Ovary (tissue), 10 donors: Measurements from ENCODE around the gene LOX. TPM values are rescaled to one million over a fixed set of nuclear protein-coding genes. Genes with fewer than 3 reads are reported as not detected.

Experiments
- DNase-seq, 5 donors: peaks; one replicate each; pipeline ENCODE4 v3.0.0-alpha.2; 2019 to 2020
- H3K27ac ChIP-seq, 2 donors: fragments of 200-600 bp; one replicate each; pipeline versions ENCODE4 v1.5.1 to v1.8.0; 2019 to 2022
- H3K27me3 ChIP-seq: fragments of 200-600 bp; one replicate; pipeline ENCODE4 v1.8.0; 2022
- H3K36me3 ChIP-seq: fragments of 200-600 bp; sonication (generic); one replicate; pipeline ENCODE4 v1.5.1; 2019
- H3K4me1 ChIP-seq: one replicate; pipeline ENCODE4 v1.8.1; 2013; ENCODE audit warnings: mild to moderate bottlenecking, moderate library complexity; ENCODE audit not compliant: insufficient read depth
- H3K4me3 ChIP-seq: fragments of 200-600 bp; sonication (generic); one replicate; pipeline ENCODE4 v1.5.1; 2017
- H3K9me3 ChIP-seq, 2 donors: fragments of 200-600 bp in 1 of 2; sonication (generic) in 1 of 2; one replicate each; pipeline versions ENCODE4 v1.5.1 to v1.8.1; 2013 to 2019; ENCODE audit warnings: mild to moderate bottlenecking in 1 of 2, moderate library complexity in 1 of 2
- CTCF ChIP-seq, 3 donors: fragments of 450-650 bp in 2 of 3; fragments of 200-600 bp in 1 of 3; IDR thresholded peaks; one replicate each; pipeline versions ENCODE4 v1.5.1 to v1.8.0; 2016 to 2022; ENCODE audit warnings: antibody characterized with exemption in 3 of 3, mild to moderate bottlenecking in 1 of 3
- EP300 ChIP-seq: sonication (generic); formaldehyde crosslinking; IDR thresholded peaks from one replicate; pipeline ENCODE4 v1.6.1; 2017; ENCODE audit warnings: antibody characterized with exemption
- POLR2A ChIP-seq: fragments of 450-650 bp; IDR thresholded peaks from one replicate; pipeline ENCODE4 v1.6.1; 2017; ENCODE audit warnings: antibody characterized with exemption, mild to moderate bottlenecking, moderate library complexity
- WGBS, 3 donors: extraction: QIAGEN DNeasy Blood & Tissue Kit in 1 of 3; methylation state at CpG; one replicate each; pipeline versions ENCODE4 v1.1.5 to v1.1.7; 2013 to 2017; 5-methylcytosine and 5-hydroxymethylcytosine counted together
- intact Hi-C, 4 donors: fragments of 100-400 bp; cut with DNase I; formaldehyde crosslinking; loops; one replicate each; pipeline versions ENCODE4 v1.11.0 to v1.15.1; 2022 to 2023
- long read RNA-seq, 3 donors: library from polyadenylated mRNA in 2 of 3; unstranded in 2 of 3; transcript quantifications; one replicate each; pipeline ENCODE4 v2.0.0 and lab custom pipeline, GENCODE V29; 2021 to 2026
- polyA plus RNA-seq, 2 donors: library from polyadenylated mRNA; stranded (reverse); fragments of 200-250 nt in 1 of 2; fragments of 350-450 nt in 1 of 2; fragmentation: Illumina TruSeq in 1 of 2; extraction: RNeasy Lipid Tissue Mini Kit (QIAGEN cat#74804) in 1 of 2; gene quantifications; one replicate each; pipeline ENCODE4 v1.2.3, GENCODE V29; 2013 to 2014
- total RNA-seq, 7 donors: library from RNA; depleted of rRNA in 2 of 7; stranded (reverse); fragments of >200 nt in 2 of 7; fragmentation: NEBNext Ultra II Directional in 3 of 7; extraction: Animal tissue kit (Norgen Biotek cat#: 25700) in 3 of 7; gene quantifications; one replicate each; pipeline versions ENCODE4 v1.1.0 to v1.2.4, GENCODE V29; 2016 to 2023
- donor health status: DM: no; HTN: no; CAD: no; lungs with moderate emphysema.
- donor health status: DM: no; HTN: no; CAD: no.
- donor health status: Bipolar disorder and iron deficiency.
- donor health status: DM: yes; HTN: yes; CAD: no.
- donor health status: DM: no; HTN: no; CAD: no.
- donor health status: DM: yes; HTN: yes; CAD: no.

The LOX gene
- 10 to 100 TPM in 3 of 7 donors, 1 to 10 TPM in 4; 6.9 to 16.7 (median 9.4) TPM for total RNA-seq
- 10 to 100 TPM; 12.4 to 23.5 TPM for polyA plus RNA-seq
- long read RNA-seq, donor 1, full-length matches to known transcripts, result 4 of 5 reads
- long read RNA-seq, donor 1, partial matches to known transcripts, result 1 of 5 reads
- long read RNA-seq, donor 1, other reads (novel, unspliced or antisense), result 0 of 5 reads
- long read RNA-seq, donor 2, result 0 reads
- long read RNA-seq, donor 3, full-length matches to known transcripts, result 11 of 13 reads
- long read RNA-seq, donor 3, partial matches to known transcripts, result 0 of 13 reads
- long read RNA-seq, donor 3, other reads (novel, unspliced or antisense), result 2 of 13 reads

- intact Hi-C loops, result loop anchor here in 2 of 4 donors (10.0 kb wide), 1 partner anchor 114 kb away; the partner anchor contains the start of gene SRFBP1 (in 2 of the 2)
- H3K36me3 ChIP-seq, result no peaks in the 10 kb centered on the region
- TF ChIP-seq EP300 (no peak), CTCF (IDR thresholded peaks at IDR 0.05) (no peak), POLR2A (no peak)
These were observed at the start of gene LOX for GRCh38 chr5:122078116-122079110. TSS of gene LOX (minus strand) at chr5:122078259. CDS start at chr5:122077985, 274 bp downstream.

GRCh38 chr5:122126756-122127321 lies 48.8 kb upstream of the LOX start:
- WGBS, 3 donors, result 9 to 30% (median 10%) methylated on average over 10 of the region's 10 CpGs
- Histone ChIP-seq H3K27me3 (no peaks in the 10 kb centered on the region), H3K27ac (peak overlapping the region in 1 of 2 donors; percentile 49), H3K9me3 (no peaks in the 10 kb centered on the region), H3K4me3 (no peak overlapping the region), H3K4me1 (peaks cover 3% of the 10 kb centered on the region), H3K36me3 (no peaks in the 10 kb centered on the region)
- TF ChIP-seq CTCF (IDR thresholded peaks at IDR 0.05), result no peak
- no peak for TF ChIP-seq EP300
- no peak for TF ChIP-seq POLR2A
- intact Hi-C loops, result no loop called here
- DNase-seq, result peak; percentile 18 to 33 (median 22)

More at GRCh38 chr5:122078116-122079110, at the start of gene LOX:
- Histone ChIP-seq H3K4me3 (peak within 1 kb of the TSS; percentile 52), H3K27ac (peak within 1 kb of the TSS; percentile 67), H3K27me3 (no peaks in the 10 kb centered on the region), H3K4me1 (no peaks in the 10 kb centered on the region), H3K9me3 (no peaks in the 10 kb centered on the region)
- DNase-seq, result peak; percentile 74 to 88 (median 81)
- 1% methylated on average over 35 of the region's 35 CpGs for WGBS, 3 donors

DNA sequence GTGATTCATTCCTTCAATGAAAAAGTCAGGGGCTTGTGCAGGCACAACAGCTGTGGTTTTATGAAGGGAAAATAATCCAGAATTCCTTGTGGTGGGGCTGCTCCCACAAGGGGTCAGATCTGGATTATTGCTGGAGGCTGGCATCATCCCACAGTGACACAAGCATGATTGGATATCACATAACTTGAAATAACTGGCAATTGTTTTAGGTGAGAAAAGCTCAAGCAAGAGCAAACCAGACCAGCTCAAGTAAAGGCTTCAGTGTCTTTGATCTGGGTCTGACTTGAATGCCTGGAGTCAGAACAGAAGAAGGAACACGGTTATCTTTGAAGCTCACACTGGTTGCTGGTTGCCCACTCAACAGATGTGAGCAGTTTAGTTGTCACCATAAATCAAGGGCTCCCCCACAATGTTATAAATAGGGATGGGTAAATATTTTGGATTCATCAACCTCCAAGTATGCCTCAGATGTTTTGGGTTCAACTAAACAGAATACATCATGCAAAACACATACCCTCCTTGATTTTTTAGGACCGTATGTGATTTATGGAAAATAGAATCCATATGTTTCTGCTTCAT lies 48.2 kb upstream of the LOX start:
- Histone ChIP-seq H3K4me3 (no peak overlapping the region), H3K36me3 (no peaks in the 10 kb centered on the region), H3K4me1 (peaks cover 3% of the 10 kb centered on the region), H3K9me3 (no peaks in the 10 kb centered on the region), H3K27me3 (no peaks in the 10 kb centered on the region), H3K27ac (peak overlapping the region in 1 of 2 donors; percentile 49)
- intact Hi-C loops, result no loop called here
- DNase-seq, result no peak
- TF ChIP-seq CTCF (IDR thresholded peaks at IDR 0.05) (no peak), POLR2A (no peak), EP300 (no peak)
- WGBS, 3 donors, result 0 to 18% (median 4%) methylated on average over 2 of the region's 2 CpGs

DNA sequence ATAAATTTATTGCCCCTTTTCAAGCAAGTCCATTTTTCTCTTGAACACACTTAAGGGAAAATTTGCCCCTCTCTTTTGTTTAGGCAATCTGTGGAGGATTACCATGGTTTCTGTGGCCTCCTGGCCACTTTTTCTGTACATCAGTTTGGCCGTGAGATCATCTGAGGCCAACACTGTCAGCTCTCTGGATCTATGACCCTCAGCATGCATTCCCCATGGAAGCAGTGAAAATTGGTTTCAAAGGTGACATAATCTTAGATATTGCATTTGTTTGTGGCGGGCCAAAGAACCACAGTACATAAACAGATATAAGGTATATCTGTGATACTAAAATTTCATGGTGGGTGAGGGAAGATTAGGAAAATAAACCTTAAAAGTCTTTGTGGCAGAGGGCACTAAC lies 46.7 kb upstream of the LOX start:
- no peak for TF ChIP-seq EP300
- TF ChIP-seq CTCF (IDR thresholded peaks at IDR 0.05), result no peak
- no peak for TF ChIP-seq POLR2A
- intact Hi-C loops, result no loop called here

More for the DNA sequence above, 46.7 kb upstream of the LOX start:
- Histone ChIP-seq H3K9me3 (no peaks in the 10 kb centered on the region), H3K4me3 (no peak overlapping the region), H3K27me3 (no peaks in the 10 kb centered on the region), H3K27ac (no peak overlapping the region), H3K36me3 (no peaks in the 10 kb centered on the region), H3K4me1 (peaks cover 3% of the 10 kb centered on the region)
- WGBS, 3 donors, result 96 to 98% (median 97%) methylated on average over 2 of the region's 2 CpGs
- DNase-seq, result no peak
